HEK293T (cell line): Measurements from ENCODE around the gene CAPN15.

Experiments
- BHLHE40 ChIP-seq: fragments of 450-650 bp; IDR thresholded peaks from 2 replicates; pipeline ENCODE4 v1.6.1; 2016; ENCODE audit warnings: mild to moderate bottlenecking, moderate library complexity, borderline replicate concordance
- CTBP1 ChIP-seq: fragments of 450-650 bp; IDR thresholded peaks from 2 replicates; pipeline ENCODE4 v1.6.1; 2016; ENCODE audit warnings: borderline replicate concordance
- ELF4 ChIP-seq: fragments of 450-650 bp; IDR thresholded peaks from 2 replicates; pipeline ENCODE4 v1.6.1; 2017; ENCODE audit warnings: antibody characterized with exemption
- FOXA1 ChIP-seq: fragments of 450-650 bp; IDR thresholded peaks from 2 replicates; pipeline ENCODE4 v1.6.1; 2016; ENCODE audit warnings: mild to moderate bottlenecking
- FOXK2 ChIP-seq: fragments of 450-650 bp; IDR thresholded peaks from 2 replicates; pipeline ENCODE4 v1.6.1; 2016; ENCODE audit warnings: mild to moderate bottlenecking
- FOXM1 ChIP-seq: fragments of 450-650 bp; IDR thresholded peaks from 2 replicates; pipeline ENCODE4 v1.6.1; 2017; ENCODE audit warnings: mild to moderate bottlenecking, borderline replicate concordance
- SP1 ChIP-seq: fragments of 450-650 bp; IDR thresholded peaks from 2 replicates; pipeline ENCODE4 v1.6.1; 2017
- SUZ12 ChIP-seq: fragments of 450-650 bp; IDR thresholded peaks from 2 replicates; pipeline ENCODE4 v1.6.1; 2016; ENCODE audit warnings: mild to moderate bottlenecking
- ZNF384 ChIP-seq: fragments of 450-650 bp; IDR thresholded peaks from 2 replicates; pipeline ENCODE4 v1.6.1; 2016
- TF ChIP-seq, protein P1 (sequence below): fragments of 450-650 bp; IDR thresholded peaks from 2 replicates; pipeline ENCODE4 v1.6.1; 2016

DNA sequence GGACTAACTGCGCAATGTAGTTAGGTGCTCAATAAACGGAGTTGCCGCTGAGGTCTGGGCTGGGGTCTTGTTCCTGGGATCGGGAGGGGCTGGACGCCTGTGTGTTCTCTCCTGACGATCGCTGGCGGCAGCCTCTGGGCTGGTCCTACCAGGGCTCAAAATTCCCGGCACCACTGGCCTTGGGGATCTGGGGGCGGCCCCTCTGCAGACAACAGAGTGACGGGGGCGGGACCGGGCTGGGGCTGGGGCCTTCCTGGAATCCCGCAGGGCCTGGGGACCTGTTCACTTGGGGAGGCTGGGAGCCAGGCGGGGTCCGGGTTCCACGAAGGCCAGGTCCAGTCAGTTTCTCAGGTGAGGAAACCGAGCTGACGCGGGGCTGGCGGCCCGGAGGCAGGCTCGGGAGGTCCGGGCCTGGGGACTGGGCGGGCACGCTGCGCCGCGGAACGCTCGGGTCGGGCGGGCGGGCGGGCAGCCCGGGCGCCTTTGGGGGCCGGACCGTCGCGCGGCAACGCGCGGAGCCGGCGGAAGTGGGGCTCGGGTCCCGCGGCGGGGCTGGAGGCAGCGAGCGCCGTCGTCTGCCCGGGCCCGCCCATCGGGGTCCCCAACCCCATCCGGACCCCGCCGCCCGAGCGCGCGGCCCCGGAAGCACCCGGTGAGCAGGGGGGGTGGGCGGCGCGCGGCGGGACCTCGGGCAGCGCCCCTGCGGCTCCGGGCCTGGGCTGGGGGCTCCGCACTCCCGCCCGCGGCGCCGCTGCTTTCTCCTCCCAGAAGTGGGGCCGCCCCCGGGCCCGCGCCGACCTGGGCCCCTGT lies 42.1 kb downstream of the CAPN15 start, which contains the start of gene PIGQ:
- TF ChIP-seq SP1 (no peak), ZNF384 (no peak), CTBP1 (no peak), ELF4 (no peak), FOXA1 (no peak), BHLHE40 (no peak), FOXK2 (no peak), FOXM1 (no peak), SUZ12 (no peak)
- TF ChIP-seq, protein P1, sequence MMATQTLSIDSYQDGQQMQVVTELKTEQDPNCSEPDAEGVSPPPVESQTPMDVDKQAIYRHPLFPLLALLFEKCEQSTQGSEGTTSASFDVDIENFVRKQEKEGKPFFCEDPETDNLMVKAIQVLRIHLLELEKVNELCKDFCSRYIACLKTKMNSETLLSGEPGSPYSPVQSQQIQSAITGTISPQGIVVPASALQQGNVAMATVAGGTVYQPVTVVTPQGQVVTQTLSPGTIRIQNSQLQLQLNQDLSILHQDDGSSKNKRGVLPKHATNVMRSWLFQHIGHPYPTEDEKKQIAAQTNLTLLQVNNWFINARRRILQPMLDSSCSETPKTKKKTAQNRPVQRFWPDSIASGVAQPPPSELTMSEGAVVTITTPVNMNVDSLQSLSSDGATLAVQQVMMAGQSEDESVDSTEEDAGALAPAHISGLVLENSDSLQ = no peak
